ENCODE results near the gene CXCR3. TPM values are rescaled to one million over a fixed set of nuclear protein-coding genes. Genes with fewer than 3 reads are reported as not detected.
"Not testable (repeated sequence)": the region's sequence is repeated elsewhere in the genome, so short reads cannot be mapped to it uniquely, and the experiment has no call there.

The CXCR3 gene
- total RNA-seq, 1 experiment from 2014 or later: not detected

DNA sequence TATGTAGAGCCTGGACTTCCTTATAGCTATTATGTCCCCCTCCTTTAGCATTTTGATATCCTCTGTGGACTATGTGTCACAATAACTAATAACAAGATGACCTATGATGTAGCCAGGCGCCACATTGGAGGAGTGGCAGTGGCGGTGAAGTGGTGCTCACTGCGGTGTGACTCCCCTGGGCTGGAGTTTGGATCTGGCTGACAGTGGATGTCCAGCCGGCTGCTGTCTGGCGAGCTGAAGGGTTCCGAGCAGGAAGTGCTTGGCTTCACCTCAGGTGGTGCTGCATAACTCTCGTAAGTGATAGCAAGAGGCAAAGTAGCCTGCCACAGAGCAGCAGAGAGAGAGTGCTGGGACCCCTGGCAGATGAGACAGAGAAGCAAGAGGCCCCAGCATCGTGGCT, 25.1 kb downstream of the CXCR3 start:
- not testable (repeated sequence) for H3K9me3 ChIP-seq, DNase-seq, H3K36me3 ChIP-seq, H3K4me3 ChIP-seq, H3K27me3 ChIP-seq

DNA sequence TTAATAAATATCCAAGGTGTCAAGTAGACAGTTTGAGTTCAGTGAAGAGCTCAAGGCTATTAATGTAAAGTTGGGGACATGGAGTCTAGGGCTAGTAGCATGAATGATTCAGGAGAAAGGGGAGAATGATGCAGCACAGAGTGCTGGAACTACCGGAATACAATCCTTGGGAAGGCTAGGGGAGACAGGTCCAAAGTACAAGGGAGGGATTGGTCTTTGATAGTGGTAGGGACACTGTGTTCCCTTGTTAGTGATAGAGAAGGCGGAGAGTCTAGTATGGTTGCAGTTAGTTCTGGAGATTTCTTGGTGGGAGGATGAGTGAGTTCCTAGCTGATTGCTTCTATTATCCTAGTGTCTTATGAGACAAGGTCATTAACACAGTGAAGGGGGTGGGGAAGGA, 31.4 kb downstream of the CXCR3 start:
- no peak for DNase-seq
- Histone ChIP-seq H3K36me3 (no peaks in the 10 kb centered on the region), H3K4me3 (no peak overlapping the region), H3K9me3 (no peaks in the 10 kb centered on the region), H3K27me3 (no peaks in the 10 kb centered on the region)

DNA sequence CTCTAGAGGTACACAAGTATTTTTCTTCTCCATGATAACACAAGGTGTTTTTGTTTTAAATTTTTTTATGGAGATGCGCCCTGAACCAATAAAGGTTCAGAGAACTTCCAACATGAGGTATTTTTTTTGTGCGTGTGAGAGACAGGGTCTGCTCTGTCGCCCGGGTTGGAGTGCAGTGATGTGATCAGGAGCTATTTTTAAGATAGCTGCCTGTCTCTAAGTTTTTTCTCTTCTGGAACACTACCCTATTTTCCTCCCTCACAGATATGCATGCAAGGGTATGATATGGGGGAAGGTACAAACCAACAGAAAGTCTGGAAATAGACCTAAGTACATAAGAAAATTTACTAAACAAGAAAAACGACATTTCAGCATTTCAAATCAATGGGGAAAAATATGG, 37.1 kb downstream of the CXCR3 start:
- Histone ChIP-seq H3K4me3 (no peak overlapping the region), H3K27me3 (no peaks in the 10 kb centered on the region), H3K9me3 (no peaks in the 10 kb centered on the region), H3K36me3 (peaks cover 6% of the 10 kb centered on the region)
- no peak for DNase-seq

DNA sequence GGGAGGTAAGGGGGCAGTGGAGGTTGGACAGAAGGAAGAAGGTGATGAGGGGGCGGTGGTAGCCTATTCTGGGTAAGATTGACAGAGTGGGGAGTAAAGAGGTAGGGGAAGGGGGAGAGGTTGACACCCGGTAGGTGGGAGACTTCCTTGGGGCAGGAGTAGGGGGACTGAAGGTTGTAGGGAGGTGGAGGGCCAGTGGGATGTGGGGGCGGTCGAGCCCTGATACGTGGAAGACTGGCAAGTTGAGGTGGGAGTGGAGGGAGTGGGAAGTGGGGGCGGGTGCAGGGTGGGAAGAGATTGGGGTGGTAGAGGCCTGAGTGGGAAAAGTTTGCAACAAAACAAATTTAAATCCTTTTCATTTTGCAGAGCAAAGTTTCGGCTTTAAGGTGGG, 38.3 kb downstream of the CXCR3 start:
- DNase-seq: no peak
- Histone ChIP-seq H3K27me3 (no peaks in the 10 kb centered on the region), H3K4me3 (no peak overlapping the region)

DNA sequence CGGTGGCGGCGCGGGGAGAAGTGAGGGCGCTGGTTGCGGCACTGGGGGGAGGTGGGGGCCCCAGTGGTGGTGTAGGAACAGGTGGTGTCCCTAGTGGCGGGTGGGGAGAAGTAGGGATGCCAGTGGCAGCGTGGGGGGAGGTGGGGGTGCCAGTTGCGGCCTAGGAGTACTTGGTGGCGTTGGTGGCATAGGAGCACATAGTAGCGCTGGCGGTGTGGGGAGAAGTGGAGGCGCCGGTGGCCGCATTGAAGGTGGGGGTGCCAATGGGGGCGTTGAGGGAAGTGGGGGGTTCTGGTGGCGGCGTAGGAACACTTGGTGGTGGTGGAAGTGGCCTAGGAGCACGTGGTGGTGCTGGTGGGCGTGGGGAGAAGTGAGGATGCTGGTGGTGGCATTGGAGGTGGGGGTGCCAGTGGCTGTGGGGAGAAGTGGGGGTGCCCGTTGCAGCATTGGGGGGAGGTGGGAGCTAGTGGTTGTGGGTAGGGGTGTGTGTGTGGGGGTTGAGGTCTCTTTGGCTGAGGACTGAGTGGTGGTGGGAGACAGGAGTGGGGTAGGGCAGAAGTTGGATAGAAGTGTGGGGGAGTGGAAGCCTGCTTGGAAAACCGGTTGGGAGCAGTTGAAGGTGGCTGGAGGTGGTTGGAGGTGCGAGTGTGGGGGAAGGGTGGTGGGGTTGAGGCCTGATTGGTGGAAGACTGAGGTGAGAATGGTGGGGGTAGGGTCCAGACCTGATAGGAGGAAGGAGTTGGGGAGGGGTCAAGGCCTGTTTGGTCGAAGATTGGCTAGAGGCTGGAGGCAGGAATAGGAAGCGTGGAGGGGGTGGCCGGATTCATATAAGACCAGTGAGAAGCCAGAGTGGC, 38.9 kb downstream of the CXCR3 start:
- Histone ChIP-seq H3K9me3 (no peaks in the 10 kb centered on the region), H3K27me3 (no peaks in the 10 kb centered on the region), H3K36me3 (peaks cover 12% of the 10 kb centered on the region), H3K4me3 (no peak overlapping the region)
- DNase-seq: no peak

More for the DNA sequence above, 38.3 kb downstream of the CXCR3 start:
- peaks cover 9% of the 10 kb centered on the region for H3K36me3 ChIP-seq
- no peaks in the 10 kb centered on the region for H3K9me3 ChIP-seq

DNA sequence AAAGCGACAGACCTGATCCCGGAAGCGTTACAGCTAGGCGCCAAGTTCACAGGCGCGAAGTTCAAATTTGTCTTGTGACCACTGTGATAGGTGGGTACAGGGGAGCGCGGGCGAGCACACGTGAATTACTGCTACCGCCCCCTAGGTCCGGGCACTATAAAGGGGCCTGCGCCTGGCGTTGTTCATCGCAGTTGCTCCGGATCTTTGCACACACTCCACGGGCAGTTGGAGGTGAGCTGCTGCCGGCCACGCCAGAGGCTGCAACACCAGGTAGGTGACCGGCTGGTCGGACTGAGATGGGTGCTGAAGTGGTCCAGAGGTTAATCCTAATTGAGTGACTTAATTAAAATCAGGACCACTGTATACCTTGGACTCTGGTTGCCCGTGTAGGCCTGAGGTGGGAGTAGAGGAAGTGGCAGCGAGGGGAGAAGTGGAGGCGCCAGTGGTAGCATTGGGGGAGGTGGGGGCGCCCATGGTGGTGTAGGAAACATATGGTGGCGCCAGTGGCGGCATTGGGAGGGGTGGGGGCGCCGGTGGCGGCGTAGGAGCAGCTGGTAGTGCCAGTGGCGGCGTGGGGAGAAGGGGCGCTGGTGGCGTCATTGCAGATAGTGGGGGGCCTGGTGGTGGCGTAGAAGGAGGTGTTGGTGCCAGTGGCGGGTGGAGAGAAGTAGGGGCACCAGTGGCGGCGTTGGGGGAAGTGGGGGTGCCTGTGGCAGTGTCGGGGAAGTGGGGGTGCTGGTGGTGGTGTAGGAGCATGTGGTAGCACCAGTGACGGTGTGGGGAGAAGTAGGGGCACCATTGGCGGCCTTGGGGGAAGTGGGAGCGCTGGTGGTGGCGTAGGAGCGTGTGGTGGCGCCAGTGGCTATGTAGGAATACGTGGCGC, 39.8 kb downstream of the CXCR3 start, which contains the start of gene GCNA:
GCNA (plus strand) TSS at position 185 of the 883 bp plus-strand sequence. CDS start 2,385 bp downstream, outside the sequence.
- no peaks in the 10 kb centered on the region for H3K9me3 ChIP-seq
- H3K27me3 ChIP-seq: no peaks in the 10 kb centered on the region
- no peak within 1 kb of the TSS for H3K4me3 ChIP-seq
- DNase-seq: no peak
- H3K36me3 ChIP-seq: peaks cover 20% of the 10 kb centered on the region

DNA sequence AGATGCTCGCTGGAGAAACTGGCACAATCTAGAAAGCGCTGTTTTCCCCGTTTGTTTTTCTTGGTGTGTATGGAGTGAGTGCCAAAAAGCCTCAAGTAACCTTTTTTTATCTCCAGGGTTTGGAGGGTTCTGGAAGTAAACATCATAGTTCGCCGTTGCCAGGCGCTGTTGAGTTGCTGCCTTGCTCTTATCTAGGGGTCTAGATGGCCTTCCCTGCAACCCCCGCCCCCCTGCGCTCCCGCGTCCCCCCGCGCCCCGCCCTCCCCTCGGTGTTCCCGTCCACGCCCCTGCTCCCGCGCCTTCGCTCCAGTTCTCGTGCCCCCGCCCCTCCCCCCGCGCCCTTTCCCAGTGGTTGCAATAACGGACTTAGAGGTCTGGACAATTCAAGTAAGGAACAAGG, 40.6 kb downstream of the CXCR3 start:
- no peak for DNase-seq
- Histone ChIP-seq H3K4me3 (no peak overlapping the region), H3K36me3 (peaks cover 27% of the 10 kb centered on the region), H3K27me3 (no peaks in the 10 kb centered on the region), H3K9me3 (no peaks in the 10 kb centered on the region)

DNA sequence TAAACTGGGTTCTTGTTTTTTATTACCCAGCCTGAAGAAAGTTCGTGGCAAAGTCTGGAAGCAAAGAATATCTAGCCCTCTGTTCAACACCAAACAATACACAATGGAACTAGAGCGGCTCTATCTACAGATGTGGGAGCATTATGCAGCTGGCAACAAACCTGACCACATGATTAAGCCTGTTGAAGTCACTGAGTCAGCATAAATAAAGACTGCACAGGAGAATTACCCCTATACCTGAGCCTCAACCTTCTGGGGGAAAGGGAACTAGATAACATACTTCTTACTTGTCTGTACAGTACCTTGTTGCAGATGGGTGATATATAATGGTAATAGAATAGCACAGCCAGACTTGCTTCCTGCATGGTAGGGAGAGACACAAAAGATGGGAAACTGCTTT, 44.7 kb downstream of the CXCR3 start:
- H3K36me3 ChIP-seq: peaks cover 34% of the 10 kb centered on the region

DNA sequence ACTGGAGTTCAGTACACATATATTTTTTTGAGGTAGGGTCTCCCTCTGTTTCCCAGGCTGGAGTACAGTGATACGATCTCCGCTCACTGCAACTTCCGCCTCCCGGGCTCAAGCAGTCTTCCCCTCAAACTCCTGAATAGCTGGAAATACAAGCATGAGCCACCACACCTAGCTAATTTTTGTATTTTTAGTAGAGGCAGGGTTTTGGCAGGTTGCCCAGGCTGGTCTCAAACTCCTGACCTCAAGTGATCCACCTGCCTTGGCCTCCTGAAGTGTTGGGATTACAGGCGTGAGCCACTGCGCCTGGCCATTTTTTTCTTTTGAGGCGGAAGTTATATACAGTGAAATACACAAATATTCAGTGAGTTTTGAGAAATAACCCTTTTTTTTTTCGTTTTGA, 46.9 kb downstream of the CXCR3 start:
- not testable (repeated sequence) for H3K27me3 ChIP-seq, DNase-seq, H3K9me3 ChIP-seq, H3K4me3 ChIP-seq
- H3K36me3 ChIP-seq: peaks cover 49% of the 10 kb centered on the region

More for the DNA sequence above, 44.7 kb downstream of the CXCR3 start:
- Histone ChIP-seq H3K9me3 (no peaks in the 10 kb centered on the region), H3K27me3 (no peaks in the 10 kb centered on the region), H3K4me3 (no peak overlapping the region)
- DNase-seq: no peak

Other genes with a start within 250 kb of the CXCR3 start
- 47.0 and 68.8 TPM in 2 replicates for gene OGT, start 85.4 kb downstream of the CXCR3 start, total RNA-seq (2014; rRNA removed; shearing (Covaris generic); ENCODE audit: low replicate concordance)
- gene GCNA, start 40.1 kb downstream of the CXCR3 start, total RNA-seq (2014; rRNA removed; shearing (Covaris generic); ENCODE audit: low replicate concordance): 1.1 and 1.4 TPM in 2 replicates
- not detected in 2 replicates for gene CXorf49, start 99.8 kb upstream of the CXCR3 start, total RNA-seq (2014; rRNA removed; shearing (Covaris generic); ENCODE audit: low replicate concordance)
- gene CXorf49B, start 144.8 kb upstream of the CXCR3 start, total RNA-seq (2014; rRNA removed; shearing (Covaris generic); ENCODE audit: low replicate concordance): not detected in 2 replicates

All from MG63 (cell line).